Neural progenitor cell (in vitro differentiated cells): ENCODE data around the gene FOXI1.

Source experiments
- CTCF ChIP-seq: fragments of 200-600 bp; sonication (generic); IDR thresholded peaks from 2 replicates; pipeline ENCODE4 v1.5.1; 2017; ENCODE audit warnings: antibody characterized with exemption, mild to moderate bottlenecking
- EZH2 ChIP-seq: fragments of 200-600 bp; sonication (generic); IDR thresholded peaks from 2 replicates; pipeline ENCODE4 v1.6.1; 2017; ENCODE audit warnings: antibody characterized with exemption, mild to moderate bottlenecking, moderate library complexity

GRCh38 chr5:170126626-170127025 is 20.9 kb downstream of the FOXI1 start:
- no peak for TF ChIP-seq CTCF
- no peak for TF ChIP-seq EZH2
